ENCODE results near the gene LDLRAD4.

The LDLRAD4 gene

DNA sequence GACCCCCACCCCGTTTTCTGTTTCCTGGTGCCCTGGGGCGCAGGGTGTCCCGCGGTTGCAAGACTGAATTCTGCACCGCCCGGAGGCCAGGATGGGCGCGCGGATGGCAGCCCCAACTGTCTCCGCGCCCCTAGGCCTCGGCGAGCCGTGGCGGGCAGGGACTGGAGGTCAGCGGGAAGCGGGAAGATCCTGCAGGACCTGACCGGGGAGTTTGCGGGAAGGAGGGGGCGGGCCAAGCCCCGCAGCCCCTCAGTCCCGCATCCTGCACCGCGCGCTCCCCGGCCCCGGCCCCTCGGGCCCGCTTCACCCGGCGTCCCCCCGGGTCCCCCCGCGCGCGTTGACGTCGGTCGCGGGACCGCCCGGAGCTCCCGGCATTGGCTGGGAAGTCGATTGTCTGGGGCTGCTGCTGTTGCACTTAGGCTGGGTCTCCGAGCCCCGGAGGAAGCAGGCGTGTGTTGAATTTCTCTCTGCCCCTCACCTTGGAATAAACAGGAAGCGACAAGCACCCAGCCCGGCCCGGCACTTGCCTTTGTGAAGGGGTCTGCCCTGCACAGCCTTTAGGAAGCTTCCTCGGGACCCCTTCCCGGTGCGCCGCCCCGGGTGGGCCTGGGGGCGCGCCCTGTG is at the start of gene LDLRAD4:
Gene LDLRAD4, plus strand, starts transcription at position 393 of the 624 bp plus-strand sequence.
- DNase-seq = peak; percentile 43 to 44

DNA sequence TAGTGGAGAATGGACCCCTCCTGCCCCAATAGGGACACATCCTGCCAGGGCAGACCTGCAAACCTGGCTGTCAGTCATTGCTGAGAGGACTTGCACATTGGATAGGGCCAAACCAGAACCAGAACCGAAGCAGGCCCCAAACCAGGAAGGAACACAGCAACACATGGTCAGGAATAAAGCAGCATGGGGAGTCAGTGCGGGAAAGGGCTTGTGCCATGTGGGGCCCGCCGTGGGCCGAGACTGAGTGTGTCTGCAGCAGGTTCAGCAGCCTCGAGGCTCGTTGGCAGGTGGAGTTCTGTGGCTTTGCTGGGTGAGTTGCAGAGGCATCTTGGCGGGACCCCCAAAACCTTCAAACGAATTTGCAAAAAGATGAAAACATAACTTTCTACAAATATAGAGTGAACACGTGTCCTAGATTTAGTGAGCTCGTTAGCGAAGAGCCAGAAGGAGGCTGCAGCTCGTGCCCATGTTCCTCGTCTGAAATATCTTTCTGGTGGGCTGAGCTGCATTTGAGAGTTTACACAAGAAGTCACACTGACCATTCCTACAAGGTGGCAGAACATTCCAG is 44.9 kb upstream of the LDLRAD4 start:
- no peak for DNase-seq

DNA sequence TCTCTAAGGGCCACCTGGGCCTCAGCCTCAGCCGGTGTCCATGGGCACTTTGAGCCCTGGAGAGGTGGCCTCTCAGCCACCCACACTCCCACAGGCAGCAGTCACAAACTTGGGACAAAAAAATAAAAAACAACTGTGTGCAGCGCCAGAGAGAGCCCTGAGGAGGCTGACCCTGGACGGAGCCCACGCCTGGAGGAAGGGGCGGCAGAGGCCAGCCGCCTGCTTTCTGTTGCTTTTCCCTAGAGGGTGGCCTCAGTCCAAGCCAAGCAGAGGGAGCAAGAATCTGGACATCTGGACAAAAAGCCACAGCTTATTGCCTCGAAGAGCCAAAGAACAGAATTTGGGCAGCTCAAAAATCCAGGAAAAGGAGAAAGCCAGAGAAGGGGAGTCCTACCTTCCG is 43.3 kb upstream of the LDLRAD4 start:
- no peak for DNase-seq

DNA sequence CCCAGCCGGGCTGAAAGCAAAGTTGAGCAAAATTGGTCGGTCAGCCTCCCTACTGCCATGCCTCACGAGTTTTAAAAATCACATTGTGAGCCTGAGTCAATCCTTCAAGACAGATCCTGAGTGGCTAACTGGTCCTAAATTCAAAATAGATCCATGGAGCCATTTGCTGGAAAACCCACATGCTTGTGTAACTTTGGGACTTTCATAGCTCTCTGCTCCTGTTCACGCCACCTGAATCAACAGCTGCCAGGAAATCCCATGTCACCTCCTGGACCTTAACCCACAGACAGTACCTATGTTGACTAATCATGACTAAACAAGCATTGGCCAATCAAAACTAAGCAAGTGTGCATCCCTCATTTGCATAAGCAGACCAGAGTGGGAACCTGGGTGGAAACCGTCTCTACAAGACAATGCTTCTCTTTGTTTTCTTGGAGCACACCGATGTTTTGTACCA is 42.8 kb upstream of the LDLRAD4 start:
- DNase-seq = no peak

DNA sequence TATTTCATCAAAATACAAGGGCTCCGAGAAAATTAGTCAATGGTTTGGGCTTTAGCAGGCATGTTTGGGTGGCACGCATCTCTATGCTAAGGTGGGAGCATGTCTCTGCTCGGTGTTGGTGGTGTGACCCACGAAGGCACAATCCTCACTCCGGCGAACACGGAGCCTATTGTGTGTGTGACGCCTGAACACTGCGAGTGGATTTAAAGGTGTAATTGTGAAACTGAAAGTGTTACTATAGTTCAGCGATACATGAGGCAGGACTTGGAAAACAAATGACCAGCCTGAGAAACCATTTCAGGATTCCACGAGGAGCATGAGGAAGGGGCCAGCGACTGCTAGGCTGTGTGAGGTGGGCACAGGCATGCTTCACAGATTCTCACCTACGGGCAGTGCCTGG is 41.7 kb upstream of the LDLRAD4 start:
- DNase-seq = peak in 1 of 2 donors; percentile 12

DNA sequence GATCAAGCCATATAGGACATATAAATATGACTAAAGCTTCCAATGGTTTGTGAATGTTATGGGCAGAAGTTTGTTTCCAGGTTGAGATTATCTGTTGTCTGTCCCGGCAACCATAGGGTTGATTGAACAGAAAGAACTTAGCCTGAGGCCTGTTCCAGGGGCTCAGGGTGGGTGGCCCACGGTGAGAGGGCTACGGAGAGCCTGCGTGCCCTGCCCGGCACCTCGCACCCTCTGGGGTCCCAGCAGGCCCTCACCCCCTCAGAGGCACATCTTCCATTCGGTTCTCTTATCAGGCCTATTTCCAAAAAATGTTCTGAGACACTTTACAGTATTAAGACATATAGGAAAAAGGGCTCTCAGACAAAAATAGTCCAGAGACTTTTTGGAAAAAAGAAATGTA is 40.4 kb upstream of the LDLRAD4 start:
- DNase-seq = no peak

DNA sequence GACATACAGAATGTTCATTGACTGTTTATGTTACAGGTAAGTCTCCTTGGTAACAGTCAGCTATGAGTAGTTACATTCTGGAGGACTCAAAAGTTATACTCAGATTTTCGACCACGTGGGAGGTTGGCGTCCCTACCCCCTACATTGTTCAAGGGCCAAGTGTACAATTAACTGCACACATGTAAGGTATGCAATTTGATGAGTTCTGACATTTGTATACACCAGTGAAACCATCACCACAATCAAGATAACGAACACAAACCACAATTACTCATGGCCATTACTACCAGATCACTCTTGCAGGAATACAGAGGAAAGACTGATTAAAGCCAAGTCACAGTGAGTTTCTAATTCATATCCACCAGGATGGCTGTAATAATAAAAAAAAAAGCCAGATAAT is 39.6 kb upstream of the LDLRAD4 start:
- DNase-seq = no peak

DNA sequence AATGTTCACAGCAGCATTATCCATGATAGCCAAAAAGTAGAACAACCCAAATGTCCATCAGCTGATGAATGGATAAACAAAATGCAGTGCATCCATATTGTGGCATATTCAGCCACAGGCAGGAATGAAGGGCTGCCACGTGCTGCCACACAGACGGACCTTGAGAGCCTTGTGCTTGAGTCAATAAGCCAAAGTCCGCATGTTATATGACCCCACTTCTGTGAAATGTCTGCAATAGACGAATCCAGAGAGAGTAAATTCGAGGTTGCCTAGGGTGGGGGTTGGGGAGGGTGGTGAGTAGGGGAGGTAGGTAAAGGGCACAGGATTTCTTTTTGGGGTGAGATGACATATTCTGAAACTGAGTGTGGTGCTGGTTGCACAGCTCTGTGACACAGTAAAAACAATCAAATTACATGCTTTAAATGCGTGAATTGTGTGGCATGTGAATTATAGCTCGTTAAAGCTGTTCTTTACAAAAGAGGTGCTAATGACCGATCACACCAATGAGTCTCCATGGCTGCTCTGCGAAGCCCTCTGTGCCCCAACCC is 38.9 kb upstream of the LDLRAD4 start:
- DNase-seq = no peak

DNA sequence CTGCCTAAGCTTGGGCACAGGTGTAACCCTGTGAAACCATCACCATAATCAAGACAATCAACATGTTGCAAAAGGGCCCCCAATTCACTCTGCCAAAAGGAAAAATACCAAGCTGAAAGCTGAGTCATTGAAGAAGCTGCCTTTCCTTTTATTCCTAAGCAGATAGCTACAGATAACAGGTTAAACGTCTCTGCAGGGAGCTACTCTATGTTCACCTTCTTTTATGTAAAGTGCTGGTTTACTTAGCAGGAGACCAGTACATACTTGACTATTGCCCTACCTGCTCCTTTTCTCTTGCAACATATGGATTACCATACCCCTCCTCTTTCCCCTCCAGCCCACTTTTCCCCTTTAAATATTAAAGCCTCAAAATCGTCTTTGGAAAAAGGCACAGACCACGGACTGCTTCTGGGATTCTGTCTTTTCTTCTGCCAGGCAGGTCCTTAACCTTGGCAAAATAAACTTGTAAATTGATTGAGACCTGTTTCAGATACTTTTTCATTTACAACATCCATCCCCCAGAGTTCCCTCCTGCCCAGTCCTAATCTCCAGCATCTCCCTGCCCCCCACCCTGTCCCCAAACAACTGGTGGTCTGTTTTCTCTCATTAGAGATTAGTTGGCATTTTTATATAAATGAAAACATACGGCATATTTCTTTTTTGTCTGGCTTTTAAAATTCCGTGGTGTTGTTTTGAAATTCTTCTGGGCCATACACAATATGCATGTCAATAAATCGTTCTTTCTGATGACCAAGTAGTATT is 37.8 kb upstream of the LDLRAD4 start:
- no peak for DNase-seq

DNA sequence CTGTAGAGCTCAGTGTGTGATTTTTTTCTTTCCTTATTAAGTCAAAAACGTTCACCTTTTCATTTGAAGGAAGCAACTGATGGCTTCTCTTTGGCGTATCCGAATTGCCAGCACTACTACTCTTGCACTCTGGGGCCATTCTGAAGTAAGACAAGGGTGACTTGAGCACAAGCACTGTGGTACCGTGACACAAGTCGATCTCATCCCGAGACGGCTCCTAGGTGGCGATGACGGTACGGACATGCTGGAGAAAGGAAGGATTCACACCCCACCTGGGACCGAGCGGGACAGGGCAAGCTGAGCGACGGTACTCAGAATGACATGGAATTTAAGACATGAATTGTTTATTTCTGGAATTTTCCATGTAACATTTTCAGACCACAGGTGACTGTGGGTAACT is 36.8 kb upstream of the LDLRAD4 start:
- no peak for DNase-seq

DNA sequence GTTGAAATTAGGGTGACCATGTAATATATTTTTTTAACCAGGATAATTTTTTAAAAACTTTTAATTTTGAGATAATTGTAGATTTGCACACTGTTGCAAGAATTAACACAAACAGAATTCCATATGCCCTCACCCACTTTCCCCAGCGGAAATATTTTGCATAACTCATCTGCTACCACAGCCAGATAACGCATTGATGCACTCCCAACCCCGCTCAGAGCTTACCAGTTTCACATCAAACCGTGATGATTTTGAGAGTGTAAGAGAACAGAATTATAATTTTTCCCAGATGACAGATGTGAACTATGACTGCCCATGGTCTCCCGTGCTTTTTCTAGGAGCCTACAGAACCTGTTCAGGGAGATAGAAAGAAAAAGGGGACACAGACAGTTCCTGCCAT is 35.2 kb upstream of the LDLRAD4 start:
- DNase-seq = no peak

DNA sequence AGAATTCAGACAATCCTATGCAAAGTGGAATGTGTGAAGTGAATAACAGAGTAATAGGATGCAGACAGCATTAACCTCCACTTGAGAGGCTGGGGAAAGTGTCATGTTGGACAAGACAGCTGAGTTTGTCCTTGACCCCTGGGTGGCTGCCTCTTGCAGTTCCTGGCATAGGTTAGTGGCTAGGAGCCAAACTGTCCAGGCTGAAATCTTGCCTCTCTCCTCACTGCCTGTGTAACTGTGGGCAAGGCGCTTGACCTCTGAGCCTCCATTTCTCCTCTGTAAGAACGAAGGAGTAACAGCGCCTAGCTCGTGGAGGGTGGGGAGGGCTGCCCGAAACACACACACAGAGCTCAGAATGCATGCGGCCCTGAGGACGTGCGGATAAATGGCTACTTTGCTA is 34.8 kb upstream of the LDLRAD4 start:
- no peak for DNase-seq

DNA sequence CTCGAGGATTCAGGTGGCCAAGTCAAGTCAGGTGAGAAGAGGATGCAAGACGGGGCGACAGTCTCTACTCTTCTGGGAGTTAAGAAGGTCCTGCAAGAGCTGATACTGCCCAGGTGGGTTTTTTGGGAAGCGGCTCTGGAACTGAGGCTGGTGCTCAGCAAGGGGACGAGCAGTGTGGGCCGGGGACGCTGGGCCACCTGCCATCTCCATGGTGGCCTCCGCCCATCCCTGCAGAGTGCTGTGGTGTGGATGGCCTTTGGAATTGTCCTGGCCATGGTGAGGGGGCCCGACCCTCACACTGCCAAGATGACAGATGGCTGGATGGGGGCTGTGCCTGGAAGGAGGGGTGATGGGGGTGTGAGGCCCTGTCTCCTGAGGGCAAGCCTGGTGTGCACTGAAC is 34.2 kb upstream of the LDLRAD4 start:
- DNase-seq = no peak

DNA sequence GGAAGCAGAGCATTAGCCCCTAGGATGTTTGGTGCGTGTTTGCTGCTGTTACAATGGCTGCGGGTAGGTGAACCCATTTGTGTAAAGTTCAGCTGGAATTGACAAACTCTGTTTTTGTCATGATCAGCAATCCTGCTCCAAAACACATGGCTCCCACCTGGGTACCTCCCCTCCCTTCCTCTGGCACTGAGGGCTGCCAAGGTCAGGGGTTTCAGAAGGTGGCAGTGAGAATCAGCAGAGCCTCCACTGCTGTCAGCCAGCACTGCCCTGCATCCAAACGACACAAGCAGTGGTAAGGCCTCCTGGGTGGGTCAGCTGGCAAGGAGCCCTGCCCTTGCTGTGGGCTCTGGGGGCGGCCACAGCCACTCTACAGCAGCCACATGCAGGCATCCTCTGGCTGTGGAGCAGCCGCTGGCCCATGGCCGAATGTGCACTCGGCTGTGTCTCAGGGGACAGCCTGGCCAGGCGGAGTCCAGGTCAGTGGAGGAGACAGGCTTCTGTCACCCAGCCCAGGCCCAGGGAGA is 32.8 kb upstream of the LDLRAD4 start:
- DNase-seq = no peak

DNA sequence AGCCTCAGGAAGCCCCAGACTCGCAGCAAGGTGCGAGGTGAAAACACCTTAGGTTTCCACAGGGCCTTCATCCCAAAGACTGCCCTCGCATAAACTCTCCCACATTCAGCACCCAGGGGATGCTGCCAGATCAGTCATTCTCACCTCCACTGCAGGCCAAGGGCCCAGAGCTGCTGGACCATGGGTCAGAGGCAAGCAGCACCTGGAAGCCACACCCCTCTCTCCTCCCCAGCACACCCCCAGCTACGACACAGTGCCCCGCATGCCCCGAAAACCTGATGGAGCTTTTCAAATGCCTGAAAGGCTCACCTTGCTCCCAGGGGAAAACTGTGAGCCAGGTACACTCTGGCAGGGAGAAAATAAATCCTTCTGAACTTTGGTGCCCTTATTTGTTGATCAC is 31.9 kb upstream of the LDLRAD4 start:
- DNase-seq = no peak

DNA sequence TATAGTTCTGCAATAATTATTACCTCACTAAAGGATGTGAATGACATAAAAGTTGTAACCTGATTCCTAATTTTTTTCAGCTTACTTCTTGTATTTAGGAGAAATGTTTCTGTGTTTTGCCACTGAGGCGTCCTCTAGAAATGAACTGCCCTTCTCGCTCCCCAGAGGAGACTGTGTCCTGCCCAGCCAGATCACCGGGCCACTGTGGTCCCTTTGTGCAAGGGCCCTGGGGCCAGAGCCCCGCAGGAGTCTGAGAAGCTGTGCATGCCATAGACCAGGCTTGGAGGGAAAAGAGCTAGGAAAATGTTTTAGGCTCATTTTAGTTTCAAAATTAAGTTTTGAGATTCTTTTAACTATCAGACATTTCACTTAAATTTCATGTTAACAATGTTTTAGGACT is 31.1 kb upstream of the LDLRAD4 start:
- no peak for DNase-seq

DNA sequence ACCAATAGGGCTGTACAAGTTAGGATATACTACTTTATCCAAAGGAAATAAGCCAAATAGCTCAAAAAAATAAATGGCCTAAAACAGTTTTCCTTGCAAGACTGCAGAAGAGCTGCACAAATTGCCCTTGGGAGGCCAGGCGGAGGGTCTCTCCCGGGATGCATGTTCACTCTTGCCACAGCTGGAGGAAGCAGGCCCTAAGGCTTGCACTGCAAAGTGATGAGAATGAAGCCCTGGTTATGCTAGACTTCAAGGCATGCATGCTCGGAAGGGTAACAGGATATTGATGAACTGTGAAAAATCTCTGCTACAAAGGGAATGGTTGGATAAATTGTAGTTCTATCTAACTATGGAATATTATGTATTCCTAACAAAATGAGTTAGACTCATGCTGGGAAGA is 27.5 kb upstream of the LDLRAD4 start:
- no peak for DNase-seq

DNA sequence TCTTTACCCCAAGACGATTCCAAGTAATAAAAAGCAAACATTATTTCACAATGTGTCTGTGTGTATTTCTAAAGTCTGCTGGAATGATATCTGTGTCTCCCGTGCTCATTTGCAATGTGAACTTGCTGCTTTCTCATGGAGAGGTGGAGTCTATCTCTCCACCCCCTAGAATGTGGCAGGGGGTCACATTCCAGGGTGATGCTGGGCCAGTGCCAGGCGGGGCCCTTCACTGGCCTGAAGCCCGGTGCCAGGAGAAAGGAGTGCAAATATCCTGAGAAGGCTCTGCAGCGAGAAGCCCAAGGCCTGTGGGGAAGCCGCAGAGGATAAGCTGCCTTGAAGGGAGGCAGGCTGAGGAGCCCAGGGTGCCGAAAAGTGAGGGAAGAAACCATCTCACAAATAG is 26.8 kb upstream of the LDLRAD4 start:
- no peak for DNase-seq

DNA sequence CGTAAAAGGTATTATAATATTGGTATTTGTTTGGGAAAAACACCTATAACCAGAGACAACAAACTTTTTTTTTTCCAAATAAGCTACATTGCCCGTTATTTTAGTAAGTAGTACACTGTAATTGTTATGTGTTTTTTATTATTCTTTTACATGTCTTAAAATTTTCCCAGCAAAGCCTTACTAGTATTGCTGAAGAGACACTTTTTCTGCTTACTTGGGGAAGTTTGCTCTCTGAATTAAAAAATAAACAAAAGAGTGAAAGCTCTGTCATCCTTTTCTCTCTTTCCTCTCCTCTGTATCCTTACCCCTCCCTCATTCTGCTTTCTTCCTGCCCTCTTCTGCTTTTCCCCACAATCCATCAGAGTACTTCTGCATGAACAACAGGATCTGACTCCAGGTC is 25.6 kb upstream of the LDLRAD4 start:
- no peak for DNase-seq

DNA sequence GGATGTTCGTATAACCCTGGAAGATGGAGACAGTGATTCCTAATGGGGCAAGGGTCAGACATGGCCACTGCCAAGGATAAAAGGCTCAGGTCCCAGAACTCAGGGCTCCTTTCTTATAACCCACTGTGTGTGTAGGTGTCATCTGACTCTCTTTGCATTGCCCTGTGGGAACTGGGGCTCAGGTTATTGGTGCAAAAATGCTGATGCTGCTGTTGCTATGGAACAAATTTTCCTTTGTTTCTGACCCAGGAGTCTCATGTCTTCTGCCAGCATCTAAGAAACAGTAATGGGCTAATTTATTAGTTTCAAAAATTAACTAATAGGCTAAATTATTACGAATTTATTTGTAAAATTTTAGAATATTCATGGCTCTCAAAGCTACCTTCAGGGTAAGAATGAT is 24.3 kb upstream of the LDLRAD4 start:
- DNase-seq = no peak

DNA sequence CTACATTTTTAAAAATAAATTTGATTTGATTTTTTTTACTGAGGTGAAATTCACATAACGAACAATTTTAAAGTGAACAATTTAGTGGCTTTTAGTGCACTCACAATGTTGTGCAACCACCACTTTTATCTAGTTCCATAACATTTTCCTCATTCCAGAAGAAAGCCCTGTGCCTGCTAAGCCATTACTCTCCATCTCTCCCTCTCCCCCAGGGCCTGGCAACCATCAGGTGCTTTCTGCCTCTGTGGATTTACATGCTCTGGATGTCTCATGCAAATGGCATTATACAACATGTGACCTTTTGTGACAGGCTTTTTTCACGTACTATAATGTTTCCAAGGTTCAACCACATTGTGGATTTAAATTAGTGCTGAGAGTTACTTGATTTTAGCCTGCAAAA is 19.9 kb upstream of the LDLRAD4 start:
- no peak for DNase-seq

DNA sequence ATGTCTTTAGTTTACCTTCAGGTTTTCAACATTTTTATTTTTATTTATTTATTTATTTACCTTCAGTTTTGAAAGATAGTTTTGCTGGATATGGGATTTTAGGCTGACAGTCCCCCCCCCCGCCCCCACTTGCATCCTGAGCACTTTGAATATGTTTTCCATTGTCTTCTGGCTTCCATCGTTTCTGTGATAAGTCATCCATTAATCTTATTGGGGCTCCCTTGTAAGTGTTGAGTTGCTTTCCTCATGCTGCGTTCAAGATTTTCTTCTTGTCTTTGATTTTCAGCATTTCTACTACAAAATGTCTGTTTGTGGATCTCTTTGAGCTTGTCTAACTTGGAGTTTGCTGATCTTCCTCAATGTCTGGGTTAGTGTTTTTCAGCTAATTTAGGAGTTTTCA is 19.4 kb upstream of the LDLRAD4 start:
- DNase-seq = no peak

DNA sequence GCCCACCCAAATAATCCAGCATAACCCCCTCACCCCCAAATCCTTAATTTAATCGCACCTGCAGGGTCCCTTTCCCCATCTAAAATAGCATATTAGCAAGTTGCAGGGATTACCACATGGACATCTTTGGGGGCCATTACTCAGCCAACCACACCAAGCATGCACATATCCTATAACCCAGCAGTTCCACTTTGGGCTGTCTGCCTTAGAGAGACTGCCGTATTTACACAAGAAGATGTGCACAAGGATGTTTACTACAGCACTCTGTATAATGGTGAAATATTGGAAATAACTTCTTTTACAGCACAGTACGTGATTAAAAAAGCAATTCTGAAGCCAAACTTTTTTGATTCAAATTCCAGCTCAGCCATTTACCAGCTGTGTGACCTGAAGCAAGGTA is 17.3 kb upstream of the LDLRAD4 start:
- no peak for DNase-seq

DNA sequence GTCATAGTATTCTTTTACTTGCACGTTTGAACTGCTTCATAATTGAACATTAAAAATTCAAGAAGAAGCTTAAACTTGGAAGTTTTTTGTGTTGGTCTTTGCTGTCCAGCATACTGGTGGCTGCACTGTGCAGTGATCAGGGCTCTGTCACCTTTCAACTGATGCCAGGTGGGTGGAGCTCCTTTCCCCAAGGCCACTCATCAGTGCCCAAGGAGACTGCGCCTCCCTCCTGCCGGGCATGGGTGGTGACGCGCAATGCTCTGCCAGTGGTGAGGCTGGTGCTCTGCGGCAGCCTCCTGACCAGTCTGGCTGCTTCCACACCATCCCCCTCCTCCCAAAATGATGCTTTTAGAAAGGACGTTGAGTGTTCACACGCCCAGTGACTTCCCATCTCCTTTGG is 16.0 kb upstream of the LDLRAD4 start:
- no peak for DNase-seq

Measured in CD4-positive, alpha-beta T cell treated with Interleukin-1 beta for 1 hour (primary cell).